ENCODE results near the gene BLTP3A.
A peak's percentile ranks its signal among the peaks of the same experiment; 100 is the strongest.
"Not testable (repeated sequence)": the region's sequence is repeated elsewhere in the genome, so short reads cannot be mapped to it uniquely, and the experiment has no call there.

The BLTP3A gene

GRCh38 chr6:34808473-34808872 lies 16.6 kb downstream of the BLTP3A start:
- not testable (repeated sequence) for ATAC-seq

- not testable (repeated sequence) for ATAC-seq
Observed at GRCh38 chr6:34809419-34809818, 17.5 kb downstream of the BLTP3A start.

GRCh38 chr6:34810017-34810882 lies 18.4 kb downstream of the BLTP3A start:
- no peak; the same call in 2 of the 3 replicates for ATAC-seq

GRCh38 chr6:34810936-34811632 lies 19.2 kb downstream of the BLTP3A start:
- TF ChIP-seq ISL1 (CRISPR knock-in tag; IDR thresholded peaks at IDR 0.05) (no peak), PATZ1 (CRISPR knock-in tag; IDR thresholded peaks at IDR 0.05; ENCODE audit: borderline replicate concordance) (no peak), SNAI2 (CRISPR knock-in tag; IDR thresholded peaks at IDR 0.05) (no peak), OSR1 (CRISPR knock-in tag; IDR thresholded peaks at IDR 0.05) (no peak), CSRNP3 (CRISPR knock-in tag; IDR thresholded peaks at IDR 0.05) (no peak), RARB (CRISPR knock-in tag; IDR thresholded peaks at IDR 0.05) (no peak), ZFP3 (CRISPR knock-in tag; IDR thresholded peaks at IDR 0.05) (no peak), ZFP30 (CRISPR knock-in tag; IDR thresholded peaks at IDR 0.05) (no peak), PPARA (CRISPR knock-in tag; IDR thresholded peaks at IDR 0.05; ENCODE audit: borderline replicate concordance) (no peak), TCF4 (CRISPR knock-in tag; IDR thresholded peaks at IDR 0.05; ENCODE audit: borderline replicate concordance) (no peak)
- no peak for ATAC-seq

More at GRCh38 chr6:34810017-34810882, 18.4 kb downstream of the BLTP3A start:
- TF ChIP-seq PPARA (CRISPR knock-in tag; IDR thresholded peaks at IDR 0.05; ENCODE audit: borderline replicate concordance) (no peak), PATZ1 (CRISPR knock-in tag; IDR thresholded peaks at IDR 0.05; ENCODE audit: borderline replicate concordance) (no peak), TCF4 (CRISPR knock-in tag; IDR thresholded peaks at IDR 0.05; ENCODE audit: borderline replicate concordance) (no peak), CSDC2 (CRISPR knock-in tag; IDR thresholded peaks at IDR 0.05) (no peak)

- no peak for TF ChIP-seq TOX (CRISPR knock-in tag; IDR thresholded peaks at IDR 0.05; ENCODE audit: borderline replicate concordance)
- TF ChIP-seq TCF4 (CRISPR knock-in tag; IDR thresholded peaks at IDR 0.05; ENCODE audit: borderline replicate concordance), result peak; percentile 59; the same call in 1 of the 2 replicates
- no peak for ATAC-seq
Observed at GRCh38 chr6:34813028-34813713, 21.3 kb downstream of the BLTP3A start.

- ATAC-seq, result no peak
- no peak for TF ChIP-seq CREB5 (CRISPR knock-in tag; IDR thresholded peaks at IDR 0.05; ENCODE audit: low read depth)
- TF ChIP-seq ISL1 (CRISPR knock-in tag; IDR thresholded peaks at IDR 0.05), result no peak
- TF ChIP-seq CSDC2 (CRISPR knock-in tag; IDR thresholded peaks at IDR 0.05), result no peak
- no peak for TF ChIP-seq BACH2 (CRISPR knock-in tag; IDR thresholded peaks at IDR 0.05; ENCODE audit: borderline replicate concordance)
- no peak for TF ChIP-seq ZFP30 (CRISPR knock-in tag; IDR thresholded peaks at IDR 0.05)
- no peak for TF ChIP-seq ARNTL (CRISPR knock-in tag; IDR thresholded peaks at IDR 0.05; ENCODE audit: borderline replicate concordance, low read depth)
- no peak for TF ChIP-seq ZC3H10 (CRISPR knock-in tag; IDR thresholded peaks at IDR 0.05)
- TF ChIP-seq ZFP3 (CRISPR knock-in tag; IDR thresholded peaks at IDR 0.05), result no peak
- TF ChIP-seq RARB (CRISPR knock-in tag; IDR thresholded peaks at IDR 0.05), result no peak
- TF ChIP-seq ZNF565 (CRISPR knock-in tag; conservative IDR thresholded peaks at IDR 0.05; ENCODE audit: low read depth), result no peak
- no peak for TF ChIP-seq CSRNP3 (CRISPR knock-in tag; IDR thresholded peaks at IDR 0.05)
Observed at GRCh38 chr6:34816635-34817301, 24.9 kb downstream of the BLTP3A start.
